Esophagus (tissue), 2 donors: ENCODE measurements around the gene BHMT2. TPM values are rescaled to one million over a fixed set of nuclear protein-coding genes. Genes with fewer than 3 reads are reported as not detected.

ENCODE experiments used
- H3K27ac ChIP-seq, 2 donors: one replicate each; pipeline ENCODE4 v1.5.1; 2013; ENCODE audit warnings: low read depth in 2 of 2, mild to moderate bottlenecking in 2 of 2, inconsistent platforms in 1 of 2, low read length in 1 of 2, moderate library complexity in 1 of 2
- H3K27me3 ChIP-seq, 2 donors: one replicate each; pipeline ENCODE4 v1.6.1; 2013; ENCODE audit warnings: low read length in 2 of 2, control low read depth in 1 of 2, mild to moderate bottlenecking in 1 of 2; ENCODE audit not compliant: insufficient read depth in 2 of 2, control insufficient read depth in 1 of 2
- H3K36me3 ChIP-seq, 2 donors: one replicate each; pipeline ENCODE4 v1.6.1; 2013; ENCODE audit warnings: low read length in 1 of 2; ENCODE audit not compliant: control insufficient read depth in 2 of 2, insufficient read depth in 2 of 2
- H3K4me1 ChIP-seq, 2 donors: one replicate each; pipeline ENCODE4 v1.6.1; 2013; ENCODE audit warnings: low read length in 1 of 2; ENCODE audit not compliant: control insufficient read depth in 2 of 2, insufficient read depth in 2 of 2
- H3K4me3 ChIP-seq, 2 donors: one replicate each; pipeline ENCODE4 v1.5.1; 2013; ENCODE audit warnings: low read length in 2 of 2, mild to moderate bottlenecking in 2 of 2, low read depth in 1 of 2, moderate library complexity in 1 of 2
- H3K9me3 ChIP-seq, 2 donors: one replicate each; pipeline ENCODE4 v1.6.1; 2013; ENCODE audit warnings: mild to moderate bottlenecking in 2 of 2, low read depth in 1 of 2, low read length in 1 of 2, moderate library complexity in 1 of 2; ENCODE audit not compliant: control insufficient read depth in 2 of 2, insufficient read depth in 1 of 2
- WGBS, 2 donors: extraction: QIAGEN DNeasy Blood & Tissue Kit; methylation state at CpG; one replicate each; pipeline ENCODE4 v1.1.7; 2013; 5-methylcytosine and 5-hydroxymethylcytosine counted together
- polyA plus RNA-seq, 2 donors: library from polyadenylated mRNA; stranded (reverse); fragments of 200-250 nt; gene quantifications; one replicate each; pipeline ENCODE4 v1.2.3, GENCODE V29; 2013
- donor health status: healthy with polysubstance abuse.
- donor health status: Bipolar disorder and iron deficiency.

The BHMT2 gene
- polyA plus RNA-seq, 2 donors = 3.1 to 4.4 TPM

DNA sequence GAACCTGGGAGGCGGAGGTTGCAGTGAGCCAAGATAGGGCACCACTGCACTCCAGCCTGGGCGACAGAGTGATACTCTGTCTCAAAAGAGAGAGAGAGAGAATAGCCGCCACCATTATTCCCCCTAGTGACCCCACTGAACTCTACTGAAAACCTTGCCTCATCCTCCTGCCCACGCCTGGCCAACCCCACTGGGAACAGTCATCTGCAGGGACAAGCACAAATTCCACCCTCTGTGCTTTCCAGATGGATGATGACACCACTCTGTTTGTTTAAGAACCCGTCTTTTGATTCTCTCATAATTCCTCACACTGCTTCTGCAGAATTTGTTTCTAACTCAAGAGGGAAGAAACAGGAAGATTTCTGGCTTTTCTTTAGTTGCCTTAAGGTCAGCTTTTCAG lies 12.2 kb downstream of the BHMT2 start:
- Histone ChIP-seq H3K4me3 (no peak overlapping the region), H3K36me3 (no peaks in the 10 kb centered on the region), H3K4me1 (no peaks in the 10 kb centered on the region), H3K9me3 (no peaks in the 10 kb centered on the region), H3K27me3 (no peaks in the 10 kb centered on the region), H3K27ac (no peak overlapping the region)
- 88% methylated on average over 5 of the region's 5 CpGs for WGBS, 2 donors

DNA sequence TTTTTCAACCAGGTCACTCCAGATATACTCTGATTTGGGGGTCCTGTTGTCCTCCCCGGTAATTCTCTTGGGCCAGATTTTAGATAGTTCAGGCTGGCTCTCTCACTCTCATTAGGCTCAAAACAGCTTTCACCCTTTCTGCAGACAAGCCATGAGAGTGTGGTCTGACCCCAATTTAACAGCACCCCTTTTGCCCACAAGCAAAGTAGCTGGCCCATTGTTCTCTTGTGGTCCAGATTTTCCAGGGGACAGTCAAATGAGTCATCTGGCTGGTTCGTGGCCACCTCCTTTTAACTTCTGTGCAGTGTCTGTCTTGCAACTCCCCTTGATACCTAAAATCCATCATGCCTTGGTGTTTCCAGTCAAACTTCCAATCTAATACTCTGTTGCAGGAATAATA lies 16.5 kb downstream of the BHMT2 start:
- WGBS, 2 donors = 69 to 71% methylated on average over 2 of the region's 2 CpGs
- Histone ChIP-seq H3K9me3 (no peaks in the 10 kb centered on the region), H3K4me1 (no peaks in the 10 kb centered on the region), H3K27me3 (no peaks in the 10 kb centered on the region), H3K27ac (no peak overlapping the region), H3K36me3 (no peaks in the 10 kb centered on the region), H3K4me3 (no peak overlapping the region)

DNA sequence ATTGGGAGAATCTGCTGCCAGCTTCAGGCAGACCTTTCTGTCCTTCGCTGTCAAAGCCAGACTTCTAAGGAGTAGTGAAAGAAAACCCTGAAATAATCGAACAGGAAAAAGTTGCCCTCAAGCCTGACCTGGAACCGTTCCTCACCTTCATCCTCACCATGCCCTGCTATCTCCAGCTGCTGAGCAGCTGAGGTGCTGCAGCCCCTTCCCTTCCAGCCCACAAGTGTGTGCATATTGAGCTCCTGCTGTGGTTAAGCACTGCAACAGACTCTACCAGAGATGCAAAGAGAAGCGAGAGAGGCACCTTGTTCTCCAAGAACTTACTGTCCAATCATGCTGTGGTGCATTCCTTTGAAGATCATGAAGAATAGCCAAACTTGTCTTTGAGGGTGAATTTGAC lies 18.9 kb downstream of the BHMT2 start:
- 73 to 75% methylated on average over 4 of the region's 4 CpGs for WGBS, 2 donors

DNA sequence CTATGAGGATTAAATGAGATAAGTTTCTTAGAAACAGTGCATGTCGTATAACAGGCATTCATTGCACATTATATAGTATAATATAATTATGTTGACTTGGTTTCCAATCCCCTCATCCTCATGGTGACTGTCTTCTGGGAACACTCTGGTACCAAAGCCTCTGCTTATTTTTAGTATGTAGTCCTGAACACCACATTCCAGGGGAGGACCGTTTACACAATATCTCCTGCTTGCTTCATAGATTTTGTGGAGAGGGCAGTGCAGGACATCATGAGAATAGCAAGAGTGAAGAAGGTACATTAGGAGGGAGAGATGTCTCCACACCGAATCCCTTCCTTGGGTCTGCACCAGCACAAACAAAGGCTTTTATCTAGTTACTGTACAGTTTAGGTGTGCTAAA lies 21.5 kb downstream of the BHMT2 start:
- H3K4me1 ChIP-seq = no peaks in the 10 kb centered on the region
- no peak overlapping the region for H3K4me3 ChIP-seq
- 62 to 68% methylated on average over 3 of the region's 3 CpGs for WGBS, 2 donors
- H3K27me3 ChIP-seq = no peaks in the 10 kb centered on the region
- no peaks in the 10 kb centered on the region for H3K9me3 ChIP-seq
- H3K27ac ChIP-seq = no peak overlapping the region
- no peaks in the 10 kb centered on the region for H3K36me3 ChIP-seq

More for the DNA sequence above, 18.9 kb downstream of the BHMT2 start:
- Histone ChIP-seq H3K27me3 (no peaks in the 10 kb centered on the region), H3K4me3 (no peak overlapping the region), H3K36me3 (no peaks in the 10 kb centered on the region), H3K9me3 (no peaks in the 10 kb centered on the region), H3K27ac (no peak overlapping the region), H3K4me1 (no peaks in the 10 kb centered on the region)

DNA sequence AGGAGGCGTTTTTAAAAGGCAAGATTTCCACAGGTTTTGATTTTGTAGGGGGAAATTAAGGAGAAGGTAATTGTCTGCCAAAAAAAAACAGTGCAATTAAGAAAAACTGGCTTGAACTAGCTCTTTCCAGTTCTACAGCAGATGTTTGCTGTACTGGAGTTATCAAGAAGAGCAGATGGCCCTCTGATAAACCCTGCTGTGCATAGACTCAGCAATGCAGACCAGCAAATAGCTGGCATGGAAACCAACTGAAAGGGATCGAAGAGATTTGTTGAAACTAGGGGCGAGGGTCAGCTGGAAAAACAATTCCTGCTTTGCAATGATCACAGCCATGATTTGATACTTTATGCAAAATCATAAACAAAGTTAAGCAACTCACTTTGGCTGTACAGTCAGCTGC lies 24.2 kb downstream of the BHMT2 start:
- H3K27ac ChIP-seq = no peak overlapping the region
- no peaks in the 10 kb centered on the region for H3K36me3 ChIP-seq
- 59 to 60% methylated on average over 3 of the region's 3 CpGs for WGBS, 2 donors
- no peaks in the 10 kb centered on the region for H3K27me3 ChIP-seq
- no peaks in the 10 kb centered on the region for H3K9me3 ChIP-seq
- no peaks in the 10 kb centered on the region for H3K4me1 ChIP-seq
- H3K4me3 ChIP-seq = no peak overlapping the region

DNA sequence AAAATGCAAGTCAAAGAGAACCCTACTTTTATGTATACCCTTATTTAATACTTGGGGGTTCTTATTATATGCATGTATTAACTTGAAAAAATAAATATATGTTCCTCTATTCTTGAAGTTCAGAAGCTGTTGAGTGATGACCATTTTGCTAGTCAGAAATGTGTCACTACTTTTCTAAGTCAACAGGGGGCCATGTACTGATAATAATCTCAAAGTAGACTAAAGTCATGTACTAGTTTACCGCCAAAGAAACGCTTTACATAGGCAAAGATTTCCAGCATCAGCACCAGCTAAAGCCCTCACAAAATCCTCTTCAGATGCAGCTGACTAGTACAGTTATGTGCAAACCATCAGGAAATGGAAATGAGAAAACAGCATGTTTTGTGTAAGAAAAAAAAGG lies 36.3 kb downstream of the BHMT2 start:
- 87 to 95% methylated on average over 2 of the region's 2 CpGs for WGBS, 2 donors

DNA sequence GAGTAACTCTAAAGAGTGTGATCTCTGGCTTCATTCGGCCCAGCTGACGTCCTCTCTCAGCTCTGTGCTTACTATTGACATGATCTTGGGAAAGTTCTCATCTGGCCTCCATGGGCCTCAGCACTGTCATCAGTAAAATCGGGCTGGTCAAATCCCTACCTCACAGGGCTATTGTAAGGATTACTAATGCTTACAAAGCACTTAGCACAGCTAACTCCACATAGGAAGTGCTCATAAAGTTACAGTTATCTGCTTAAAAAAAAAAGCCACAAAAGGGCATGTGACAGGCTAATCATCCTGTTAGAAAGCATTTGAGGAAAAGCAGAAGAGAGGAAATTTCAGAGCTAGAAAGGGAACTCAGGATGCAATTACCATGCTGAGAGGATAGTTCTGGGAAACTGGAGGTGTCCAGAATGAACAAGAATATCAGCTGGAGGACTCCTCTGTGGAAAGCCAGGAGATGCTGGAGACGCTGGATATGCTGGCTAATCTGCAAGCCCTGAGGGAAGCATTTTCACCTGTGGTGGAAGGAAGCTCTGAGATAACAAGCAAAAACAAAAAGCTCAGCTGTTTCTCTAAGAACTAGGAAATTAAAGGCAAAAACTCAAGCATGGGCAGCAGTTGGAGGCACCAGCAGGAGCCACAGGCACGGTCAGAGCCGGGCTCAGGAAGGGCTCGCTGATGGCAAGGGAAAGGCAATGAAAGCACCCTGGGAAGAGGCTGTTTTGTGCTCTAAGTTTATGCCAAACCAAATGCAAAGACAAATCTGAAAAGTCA lies 37.6 kb downstream of the BHMT2 start:
- H3K9me3 ChIP-seq = no peaks in the 10 kb centered on the region
- H3K27me3 ChIP-seq = peaks cover 0 to 5% of the 10 kb centered on the region in 2 donors
- no peak overlapping the region for H3K27ac ChIP-seq
- 70 to 75% methylated on average over 7 of the region's 7 CpGs for WGBS, 2 donors
- H3K4me3 ChIP-seq = no peak overlapping the region
- peaks cover 0 to 4% of the 10 kb centered on the region in 2 donors for H3K4me1 ChIP-seq
- no peaks in the 10 kb centered on the region for H3K36me3 ChIP-seq

More for the DNA sequence above, 36.3 kb downstream of the BHMT2 start:
- Histone ChIP-seq H3K4me1 (no peaks in the 10 kb centered on the region), H3K9me3 (no peaks in the 10 kb centered on the region), H3K27ac (no peak overlapping the region), H3K27me3 (no peaks in the 10 kb centered on the region), H3K4me3 (no peak overlapping the region), H3K36me3 (no peaks in the 10 kb centered on the region)

DNA sequence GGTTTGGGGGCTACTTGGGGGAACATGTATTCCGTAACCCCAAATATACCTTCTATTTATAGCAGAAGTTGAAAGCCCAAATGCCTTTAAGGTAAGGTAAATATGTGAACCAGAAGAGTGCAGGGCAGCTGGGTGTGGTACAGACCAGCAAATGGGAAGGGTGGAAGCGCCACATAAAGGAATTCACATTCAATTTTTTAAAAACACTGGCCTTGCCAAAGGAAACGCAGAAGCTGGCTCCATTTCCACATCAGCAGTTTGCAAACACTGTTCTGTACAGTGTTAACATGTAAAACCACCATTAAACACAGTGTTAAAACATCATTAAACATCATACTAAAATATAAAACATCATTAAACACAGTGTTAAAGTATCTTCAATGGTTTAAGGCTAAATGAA lies 38.5 kb downstream of the BHMT2 start:
- H3K9me3 ChIP-seq = no peaks in the 10 kb centered on the region
- H3K27me3 ChIP-seq = peaks cover 0 to 5% of the 10 kb centered on the region in 2 donors
- H3K27ac ChIP-seq = no peak overlapping the region
- H3K4me1 ChIP-seq = peaks cover 0 to 6% of the 10 kb centered on the region in 2 donors
- WGBS, 2 donors = 41 to 46% methylated on average over 3 of the region's 3 CpGs
- H3K36me3 ChIP-seq = no peaks in the 10 kb centered on the region
- H3K4me3 ChIP-seq = no peak overlapping the region

DNA sequence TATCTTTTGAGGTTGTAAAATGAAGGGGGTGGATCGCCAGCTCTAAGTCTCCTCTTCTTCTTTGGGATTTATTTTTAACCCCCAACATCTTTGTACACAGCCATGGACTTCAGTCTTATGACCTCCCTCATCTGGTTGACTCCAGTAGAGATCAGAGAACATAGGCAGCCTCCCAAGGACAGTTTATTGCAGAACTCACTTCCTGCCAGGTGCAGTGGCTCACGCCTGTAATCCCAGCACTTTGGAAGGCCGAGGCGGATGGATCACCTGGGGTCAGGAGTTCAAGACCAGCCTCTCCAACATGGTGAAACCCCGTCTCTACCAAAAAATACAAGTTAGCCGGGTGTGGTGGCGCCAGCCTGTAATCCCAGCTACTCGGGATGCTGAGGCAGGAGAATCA lies 39.2 kb downstream of the BHMT2 start:
- Histone ChIP-seq H3K27me3 (peaks cover 0 to 5% of the 10 kb centered on the region in 2 donors), H3K9me3 (no peaks in the 10 kb centered on the region), H3K4me1 (peaks cover 0 to 6% of the 10 kb centered on the region in 2 donors), H3K36me3 (no peaks in the 10 kb centered on the region), H3K27ac (no peak overlapping the region), H3K4me3 (no peak overlapping the region)
- WGBS, 2 donors = 79 to 85% methylated on average over 8 of the region's 8 CpGs
